DMS153 treated with DMSO at 0.1 percent for 48 hours (cell line): Measurements from ENCODE around the gene DNAL4.
A peak's percentile ranks its signal among the peaks of the same experiment; 100 is the strongest.

ENCODE experiments used
- DNase-seq: peaks from one replicate; lab custom pipeline; 2025; ENCODE audit not compliant: unreplicated experiment; lab: John Stamatoyannopoulos, UW

The DNAL4 gene

GRCh38 chr22:38788021-38788816 is 5.7 kb downstream of the DNAL4 start:
- no peak for DNase-seq

- no peak for DNase-seq
Observed at GRCh38 chr22:38786631-38787030, 7.3 kb downstream of the DNAL4 start.

GRCh38 chr22:38784856-38785255 is 9.1 kb downstream of the DNAL4 start:
- no peak for DNase-seq

GRCh38 chr22:38784035-38784434 is 9.9 kb downstream of the DNAL4 start:
- DNase-seq: no peak

- no peak for DNase-seq
Observed at GRCh38 chr22:38783095-38783615, 10.8 kb downstream of the DNAL4 start.

GRCh38 chr22:38782402-38783094 is 11.4 kb downstream of the DNAL4 start:
- DNase-seq: no peak

- no peak for DNase-seq
Observed at GRCh38 chr22:38781033-38781432, 12.9 kb downstream of the DNAL4 start.

GRCh38 chr22:38777087-38777671 is 16.8 kb downstream of the DNAL4 start:
- DNase-seq: no peak

- DNase-seq: no peak
Observed at GRCh38 chr22:38776086-38776485, 17.9 kb downstream of the DNAL4 start.

- DNase-seq: no peak
Observed at GRCh38 chr22:38775656-38776055, 18.3 kb downstream of the DNAL4 start.

- DNase-seq: no peak
Observed at GRCh38 chr22:38774496-38775166, 19.3 kb downstream of the DNAL4 start.

- no peak for DNase-seq
Observed at GRCh38 chr22:38773363-38773946, 20.5 kb downstream of the DNAL4 start.

- DNase-seq: no peak
Observed at GRCh38 chr22:38772623-38772873, 21.4 kb downstream of the DNAL4 start.

GRCh38 chr22:38770257-38770949 is 23.5 kb downstream of the DNAL4 start:
- DNase-seq: no peak

GRCh38 chr22:38768036-38768435 is 25.9 kb downstream of the DNAL4 start:
- no peak for DNase-seq

GRCh38 chr22:38767313-38767712 is 26.6 kb downstream of the DNAL4 start:
- DNase-seq: no peak

- peak; percentile 46 for DNase-seq
Observed at GRCh38 chr22:38766076-38766777, 27.7 kb downstream of the DNAL4 start.

GRCh38 chr22:38762551-38762983 is 31.4 kb downstream of the DNAL4 start:
- no peak for DNase-seq

GRCh38 chr22:38761202-38762162 is 32.5 kb downstream of the DNAL4 start:
- no peak for DNase-seq
